Measurements from ENCODE around the gene SNX8.

SNX8 gene

DNA sequence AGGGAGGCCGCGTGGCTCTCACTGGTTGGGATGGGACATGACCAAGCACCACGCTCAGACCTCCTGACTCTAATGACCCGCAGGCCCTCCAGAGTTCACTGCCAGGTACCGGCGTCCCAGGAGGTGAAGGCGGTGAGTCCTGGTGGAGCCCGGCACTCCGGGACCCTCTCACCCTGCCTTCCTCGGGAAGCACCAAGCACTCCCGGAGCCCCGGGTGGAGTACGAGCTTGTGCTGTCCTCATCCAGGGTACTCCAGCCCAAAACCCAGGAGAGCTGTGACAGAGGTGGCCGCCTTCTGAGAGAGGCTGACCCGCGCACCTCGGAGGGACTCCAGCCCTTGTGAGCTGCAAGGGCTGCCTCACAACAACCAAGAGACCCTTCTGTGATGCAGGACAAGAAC lies 90.9 kb downstream of the SNX8 start:
- DNase-seq (ENCODE audit: extremely low read depth, low read depth), result no peak
- no peak overlapping the region for H3K4me3 ChIP-seq (replicated peaks; ENCODE audit: low read depth, low read length)
- TF ChIP-seq CTCF (IDR thresholded peaks at IDR 0.05; ENCODE audit: low read depth, low read length, missing control alignments), result no peak

DNA sequence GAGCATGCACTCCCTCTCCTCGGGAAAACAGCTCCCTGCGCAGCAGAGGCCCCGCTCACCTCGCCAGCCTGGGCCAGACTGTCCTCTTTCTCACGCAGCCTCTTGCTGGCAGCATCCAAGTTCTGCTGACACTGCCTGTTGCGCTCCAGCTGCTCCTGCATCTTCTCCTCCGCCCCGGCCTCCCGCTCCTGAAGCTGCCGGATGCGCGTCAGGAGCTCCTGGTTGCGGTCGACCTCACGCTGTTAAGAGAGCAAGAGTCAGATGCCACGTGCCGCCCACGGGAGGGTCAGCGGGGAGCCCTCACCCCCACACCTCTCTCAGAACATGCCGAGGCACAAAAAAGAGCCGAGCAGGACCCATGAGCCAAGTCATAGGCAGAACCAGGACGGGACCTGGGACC lies 91.7 kb downstream of the SNX8 start:
- DNase-seq (ENCODE audit: extremely low read depth, low read depth), result no peak
- TF ChIP-seq CTCF (IDR thresholded peaks at IDR 0.05; ENCODE audit: low read depth, low read length, missing control alignments), result no peak
- H3K4me3 ChIP-seq (replicated peaks; ENCODE audit: low read depth, low read length), result no peak overlapping the region

GRCh38 chr7:2220954-2221353 lies 93.3 kb downstream of the SNX8 start:
- TF ChIP-seq CTCF (IDR thresholded peaks at IDR 0.05; ENCODE audit: low read depth, low read length, missing control alignments), result no peak
- no peak overlapping the region for H3K4me3 ChIP-seq (replicated peaks; ENCODE audit: low read depth, low read length)
- DNase-seq (ENCODE audit: extremely low read depth, low read depth), result no peak

DNA sequence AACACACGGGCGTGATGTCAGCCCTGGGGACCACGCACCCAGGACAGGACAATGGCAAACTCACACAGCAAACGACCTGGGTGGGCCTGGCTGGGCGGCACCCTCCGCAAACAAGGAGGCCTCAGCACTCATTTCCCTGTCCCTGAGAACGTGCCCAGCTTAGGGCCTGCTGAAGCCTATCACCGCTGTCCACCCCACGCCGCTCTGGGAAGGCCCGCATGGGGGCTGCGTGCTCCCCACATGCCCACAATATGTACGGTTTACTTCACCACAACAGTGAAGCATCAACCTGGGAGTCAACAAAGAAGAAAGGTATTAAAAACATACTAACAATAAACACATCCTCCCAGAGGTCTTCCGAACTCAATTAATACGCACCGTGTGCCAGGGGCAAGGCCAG lies 93.7 kb downstream of the SNX8 start:
- DNase-seq (ENCODE audit: extremely low read depth, low read depth), result no peak
- no peak for TF ChIP-seq CTCF (IDR thresholded peaks at IDR 0.05; ENCODE audit: low read depth, low read length, missing control alignments)

DNA sequence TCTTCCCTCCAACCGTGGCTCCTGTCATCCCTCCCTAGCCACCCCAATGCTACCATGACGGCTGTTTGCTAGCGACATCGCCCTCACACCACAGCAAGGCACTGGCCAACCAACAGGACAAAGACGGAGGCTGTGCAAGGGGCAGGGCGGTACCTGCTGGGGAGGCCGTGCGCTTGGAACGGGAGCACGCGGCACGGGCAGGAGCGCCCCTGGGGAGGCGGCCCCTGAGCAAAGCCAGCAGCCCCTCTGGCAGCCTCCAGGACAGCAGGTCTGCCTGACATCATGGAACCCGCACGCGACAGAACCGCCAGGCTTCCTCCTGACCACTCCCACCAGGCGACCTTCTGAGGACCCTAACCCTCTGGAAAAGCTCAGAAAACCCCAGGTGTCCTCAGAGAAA lies 94.2 kb downstream of the SNX8 start:
- no peak overlapping the region for H3K4me3 ChIP-seq (replicated peaks; ENCODE audit: low read depth, low read length)
- DNase-seq (ENCODE audit: extremely low read depth, low read depth), result no peak
- no peak for TF ChIP-seq CTCF (IDR thresholded peaks at IDR 0.05; ENCODE audit: low read depth, low read length, missing control alignments)

More for the DNA sequence above, 93.7 kb downstream of the SNX8 start:
- H3K4me3 ChIP-seq (replicated peaks; ENCODE audit: low read depth, low read length), result no peak overlapping the region

GRCh38 chr7:2219606-2220005 lies 94.6 kb downstream of the SNX8 start:
- no peak for DNase-seq (ENCODE audit: extremely low read depth, low read depth)
- TF ChIP-seq CTCF (IDR thresholded peaks at IDR 0.05; ENCODE audit: low read depth, low read length, missing control alignments), result no peak
- no peak overlapping the region for H3K4me3 ChIP-seq (replicated peaks; ENCODE audit: low read depth, low read length)

DNA sequence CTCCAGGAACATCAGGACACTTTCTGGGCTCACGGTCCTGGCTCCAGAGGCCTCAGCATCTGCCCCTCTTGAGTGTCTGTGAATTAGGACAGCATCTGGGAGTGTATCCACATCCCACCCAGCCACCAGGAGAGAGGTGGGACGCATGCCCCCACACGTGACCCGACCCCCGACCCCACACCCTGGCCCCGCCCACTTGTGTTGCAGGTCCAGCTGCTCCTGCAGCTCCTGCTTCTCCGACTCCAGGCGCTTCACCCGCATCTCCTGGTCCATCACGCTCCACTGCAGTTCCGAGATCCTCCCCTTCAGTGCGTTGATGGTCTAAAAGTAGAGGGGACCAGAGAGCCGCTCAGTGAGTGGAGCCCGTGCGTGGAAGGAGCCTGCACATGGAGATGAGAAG lies 95.1 kb downstream of the SNX8 start:
- DNase-seq (ENCODE audit: extremely low read depth, low read depth), result no peak
- no peak for TF ChIP-seq CTCF (IDR thresholded peaks at IDR 0.05; ENCODE audit: low read depth, low read length, missing control alignments)
- H3K4me3 ChIP-seq (replicated peaks; ENCODE audit: low read depth, low read length), result no peak overlapping the region

All from HFF-Myc (cell line).